CD4-positive, alpha-beta T cell (primary cell): ENCODE data around the gene ZNHIT1. TPM values are rescaled to one million over a fixed set of nuclear protein-coding genes. Genes with fewer than 3 reads are reported as not detected.

ENCODE experiments used
- ATAC-seq: fragments of 200-7000 bp; cut with Tn5 transposase; one replicate; pipeline ENCODE4 v1.10.0; 2022; ENCODE audit warnings: mild to moderate bottlenecking; ENCODE audit not compliant: poor library complexity
- CTCF ChIA-PET: fragments of 350-600 bp; sonication (Branson Sonifier 250); formaldehyde crosslinking; loops from one replicate; lab custom pipeline; 2021; ENCODE audit warnings: antibody characterized with exemption, inconsistent platforms; lab: Charles Lee
- POLR2A ChIA-PET: fragments of 350-600 bp; sonication (Branson Sonifier 250); formaldehyde crosslinking; loops from one replicate; lab custom pipeline; 2021; ENCODE audit warnings: antibody characterized with exemption, inconsistent platforms; lab: Charles Lee
- DNase-seq, 14 experiments: peaks; one replicate each; pipeline ENCODE4 v3.0.0-alpha.2; 2013 to 2020; ENCODE audit warnings: mixed read lengths in 2 of 14
- H3K27ac ChIP-seq, 2 donors: one replicate each; pipeline versions ENCODE4 v1.5.1 to v1.7.0; 2013; ENCODE audit warnings: low read length in 2 of 2, low read depth in 1 of 2, mild to moderate bottlenecking in 1 of 2
- H3K27me3 ChIP-seq, 2 experiments: 1 replicate in 1 of 2; 2 replicates in 1 of 2; pipeline versions ENCODE4 v1.6.1 to v1.7.0; 2013; ENCODE audit warnings: low read length in 2 of 2, control low read depth in 1 of 2, mild to moderate bottlenecking in 1 of 2, moderate library complexity in 1 of 2; ENCODE audit not compliant: insufficient read depth in 2 of 2, control insufficient read depth in 1 of 2
- H3K36me3 ChIP-seq: one replicate; pipeline ENCODE4 v1.6.1; 2013; ENCODE audit warnings: low read length, control low read depth; ENCODE audit not compliant: insufficient read depth
- H3K4me1 ChIP-seq: one replicate; pipeline ENCODE4 v1.6.1; 2013; ENCODE audit warnings: low read length, control low read depth; ENCODE audit not compliant: insufficient read depth
- H3K4me3 ChIP-seq: one replicate; pipeline ENCODE4 v1.5.1; 2013; ENCODE audit warnings: mild to moderate bottlenecking, low read length, moderate library complexity
- H3K9me3 ChIP-seq, 2 experiments: 1 replicate in 1 of 2; 2 replicates in 1 of 2; pipeline versions ENCODE4 v1.6.1 to v1.7.0; 2013; ENCODE audit warnings: low read length in 2 of 2, mild to moderate bottlenecking in 2 of 2, control low read depth in 1 of 2, moderate library complexity in 1 of 2; ENCODE audit not compliant: control insufficient read depth in 1 of 2, insufficient read depth in 1 of 2
- H3K27ac Mint-ChIP-seq: one replicate; pipeline ENCODE4 v1.8.0; 2020; ENCODE audit warnings: mixed read lengths
- H3K27me3 Mint-ChIP-seq: one replicate; pipeline ENCODE4 v1.8.0; 2021; ENCODE audit warnings: mixed read lengths
- H3K36me3 Mint-ChIP-seq: one replicate; pipeline ENCODE4 v1.8.0; 2021; ENCODE audit warnings: low read depth, mixed read lengths
- H3K4me1 Mint-ChIP-seq: one replicate; pipeline ENCODE4 v1.8.0; 2021; ENCODE audit warnings: low read depth, mixed read lengths
- H3K4me3 Mint-ChIP-seq: one replicate; pipeline ENCODE4 v1.8.0; 2020; ENCODE audit warnings: mild to moderate bottlenecking, mixed read lengths
- H3K9me3 Mint-ChIP-seq: one replicate; pipeline ENCODE4 v1.8.0; 2020; ENCODE audit warnings: mixed read lengths
- intact Hi-C, 2 experiments: fragments of 100-400 bp; cut with DNase I in 1 of 2; cut with micrococcal nuclease in 1 of 2; formaldehyde crosslinking; loops; one replicate each; pipeline versions ENCODE4 v1.15.1 to v1.9.0; 2023 to 2025; cut with DNase I, micrococcal nuclease
- total RNA-seq, 174 experiments: library from RNA in 2 of 174; stranded (reverse) in 2 of 174; gene quantifications; one replicate each; pipeline ENCODE4 v1.2.3 and lab custom pipeline; 2021 to 2026
- TF ChIP-seq, protein P1 (sequence below): fragments of 200-600 bp; IDR thresholded peaks from one replicate; pipeline ENCODE4 v1.8.0; 2022; ENCODE audit warnings: antibody characterized with exemption, mild to moderate bottlenecking

Gene ZNHIT1
- total RNA-seq, 2 experiments from 2014 or later: 28.4 to 30.6 TPM

- Histone ChIP-seq H3K27me3 (no peaks in the 10 kb centered on the region), H3K4me3 (no peak overlapping the region), H3K36me3 (peaks cover 33% of the 10 kb centered on the region), H3K4me1 (peaks cover 3% of the 10 kb centered on the region), H3K27ac (no peak overlapping the region), H3K9me3 (no peaks in the 10 kb centered on the region)
- POLR2A ChIA-PET: interaction anchor here (0.9 to 1.5 kb wide), 2 partner anchors 9 to 17 kb away, joined by 3 to 5 read pairs; partner anchors contain the start of gene PLOD3
- TF ChIP-seq, protein P1, sequence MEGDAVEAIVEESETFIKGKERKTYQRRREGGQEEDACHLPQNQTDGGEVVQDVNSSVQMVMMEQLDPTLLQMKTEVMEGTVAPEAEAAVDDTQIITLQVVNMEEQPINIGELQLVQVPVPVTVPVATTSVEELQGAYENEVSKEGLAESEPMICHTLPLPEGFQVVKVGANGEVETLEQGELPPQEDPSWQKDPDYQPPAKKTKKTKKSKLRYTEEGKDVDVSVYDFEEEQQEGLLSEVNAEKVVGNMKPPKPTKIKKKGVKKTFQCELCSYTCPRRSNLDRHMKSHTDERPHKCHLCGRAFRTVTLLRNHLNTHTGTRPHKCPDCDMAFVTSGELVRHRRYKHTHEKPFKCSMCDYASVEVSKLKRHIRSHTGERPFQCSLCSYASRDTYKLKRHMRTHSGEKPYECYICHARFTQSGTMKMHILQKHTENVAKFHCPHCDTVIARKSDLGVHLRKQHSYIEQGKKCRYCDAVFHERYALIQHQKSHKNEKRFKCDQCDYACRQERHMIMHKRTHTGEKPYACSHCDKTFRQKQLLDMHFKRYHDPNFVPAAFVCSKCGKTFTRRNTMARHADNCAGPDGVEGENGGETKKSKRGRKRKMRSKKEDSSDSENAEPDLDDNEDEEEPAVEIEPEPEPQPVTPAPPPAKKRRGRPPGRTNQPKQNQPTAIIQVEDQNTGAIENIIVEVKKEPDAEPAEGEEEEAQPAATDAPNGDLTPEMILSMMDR: no peak
- no peak overlapping the region for H3K27ac Mint-ChIP-seq
- H3K4me1 Mint-ChIP-seq: peaks cover 5% of the 10 kb centered on the region
- intact Hi-C loops: no loop called here
- peaks cover 13% of the 10 kb centered on the region for H3K36me3 Mint-ChIP-seq
- CTCF ChIA-PET: interaction anchor here (1.1 to 2.0 kb wide), 3 partner anchors 9 to 48 kb away, joined by 3 to 7 read pairs (median 5); partner anchors contain the start of gene PLOD3
- ATAC-seq (no peak), DNase-seq (no peak)
- no peaks in the 10 kb centered on the region for H3K27me3 Mint-ChIP-seq
- H3K9me3 Mint-ChIP-seq: no peaks in the 10 kb centered on the region
- H3K4me3 Mint-ChIP-seq: no peak overlapping the region
Measured at GRCh38 chr7:101234636-101235035, 16.7 kb downstream of the ZNHIT1 start.

DNA sequence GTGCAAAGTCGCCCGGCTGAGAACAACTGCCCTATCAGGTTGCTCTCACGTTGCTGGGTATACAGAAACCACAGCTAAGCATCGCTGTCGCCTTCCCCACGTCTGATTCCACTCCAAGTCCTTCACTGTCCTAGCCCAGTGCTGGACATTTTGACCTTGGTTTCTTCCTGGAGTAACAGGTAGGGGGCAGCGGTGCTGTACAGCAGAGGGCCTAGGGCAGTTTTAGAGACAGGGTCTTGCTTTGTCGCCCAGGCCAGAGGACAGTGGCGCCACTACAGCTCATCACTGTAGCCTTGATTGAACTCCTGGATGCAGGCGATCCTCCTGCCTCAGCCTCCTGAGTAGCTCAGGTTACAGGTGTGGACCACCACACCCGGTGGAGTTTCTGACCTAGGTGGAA is 17.1 kb downstream of the ZNHIT1 start:
- ChIA-PET CTCF (interaction anchor here (1.1 to 2.0 kb wide), 3 partner anchors 9 to 48 kb away, joined by 3 to 7 read pairs (median 5); partner anchors contain the start of gene PLOD3), POLR2A (interaction anchor here (0.9 to 1.5 kb wide), 2 partner anchors 9 to 18 kb away, joined by 3 to 5 read pairs; partner anchors contain the start of gene PLOD3)
- no peaks in the 10 kb centered on the region for H3K9me3 Mint-ChIP-seq
- H3K27me3 Mint-ChIP-seq: no peaks in the 10 kb centered on the region
- Histone ChIP-seq H3K27me3 (no peaks in the 10 kb centered on the region), H3K4me3 (no peak overlapping the region), H3K4me1 (peaks cover 3% of the 10 kb centered on the region), H3K9me3 (no peaks in the 10 kb centered on the region), H3K36me3 (peaks cover 37% of the 10 kb centered on the region), H3K27ac (no peak overlapping the region)
- DNase-seq: no peak
- H3K36me3 Mint-ChIP-seq: peaks cover 16% of the 10 kb centered on the region
- H3K4me3 Mint-ChIP-seq: no peak overlapping the region
- H3K27ac Mint-ChIP-seq: no peak overlapping the region
- peaks cover 5% of the 10 kb centered on the region for H3K4me1 Mint-ChIP-seq
- TF ChIP-seq, protein P1: no peak
- intact Hi-C loops: no loop called here
- ATAC-seq: no peak

GRCh38 chr7:101235522-101235921 is 17.6 kb downstream of the ZNHIT1 start:
- peaks cover 4% of the 10 kb centered on the region for H3K4me1 Mint-ChIP-seq
- DNase-seq: no peak
- Histone ChIP-seq H3K9me3 (no peaks in the 10 kb centered on the region), H3K4me1 (peaks cover 3% of the 10 kb centered on the region), H3K27me3 (no peaks in the 10 kb centered on the region), H3K36me3 (peaks cover 41% of the 10 kb centered on the region), H3K27ac (no peak overlapping the region), H3K4me3 (no peak overlapping the region)
- intact Hi-C loops: no loop called here
- POLR2A ChIA-PET: interaction anchor here (0.9 to 1.5 kb wide), 2 partner anchors 9 to 18 kb away, joined by 3 to 5 read pairs; partner anchors contain the start of gene PLOD3
- no peak for ATAC-seq
- TF ChIP-seq, protein P1: no peak
- H3K27ac Mint-ChIP-seq: no peak overlapping the region
- H3K4me3 Mint-ChIP-seq: no peak overlapping the region
- H3K9me3 Mint-ChIP-seq: no peaks in the 10 kb centered on the region
- CTCF ChIA-PET: interaction anchor here (1.1 to 2.0 kb wide), 3 partner anchors 8 to 47 kb away, joined by 3 to 7 read pairs (median 5); partner anchors contain the start of gene PLOD3
- H3K36me3 Mint-ChIP-seq: peaks cover 18% of the 10 kb centered on the region
- H3K27me3 Mint-ChIP-seq: no peaks in the 10 kb centered on the region
